ENCODE results near the gene PLK5.
"Not testable (repeated sequence)": the region's sequence is repeated elsewhere in the genome, so short reads cannot be mapped to it uniquely, and the experiment has no call there.

Gene PLK5

GRCh38 chr19:1521636-1522035, 2.2 kb upstream of the PLK5 start:
- Mint-ChIP-seq H3K4me3 (no peak overlapping the region), H3K27ac (no peak overlapping the region), H3K36me3 (no peaks in the 10 kb centered on the region), H3K27me3 (peaks cover 32% of the 10 kb centered on the region), H3K4me1 (peaks cover 5% of the 10 kb centered on the region), H3K9me3 (peaks cover 1% of the 10 kb centered on the region)
- ATAC-seq (ENCODE audit: low read depth) = no peak
- DNase-seq (ENCODE audit: low spot score in 2 of 2) = no peak

DNA sequence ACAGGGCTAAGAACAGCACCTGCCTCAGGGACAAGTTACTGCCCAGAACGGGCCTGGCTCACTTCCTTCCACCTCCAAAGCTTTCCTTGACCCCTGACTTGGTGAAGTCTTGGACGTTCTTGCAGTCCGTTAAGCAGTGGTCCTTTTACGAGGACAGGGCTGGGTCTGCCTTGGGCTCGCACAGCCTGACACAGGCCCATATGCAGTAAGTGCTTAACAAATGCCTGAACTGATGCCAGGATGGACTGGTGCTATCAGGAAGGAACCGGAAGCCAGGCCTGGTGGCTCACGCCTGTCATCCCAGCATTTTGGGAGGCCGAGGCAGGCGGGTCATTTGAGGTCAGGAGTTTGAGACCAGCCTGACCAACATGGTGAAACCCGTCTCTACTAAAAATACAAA, 1.8 kb upstream of the PLK5 start:
- no peak overlapping the region for H3K27ac Mint-ChIP-seq
- H3K9me3 Mint-ChIP-seq = no peaks in the 10 kb centered on the region
- H3K4me3 Mint-ChIP-seq = no peak overlapping the region
- DNase-seq (ENCODE audit: low spot score in 2 of 2) (no peak), ATAC-seq (ENCODE audit: low read depth) (no peak)
- peaks cover 35% of the 10 kb centered on the region for H3K27me3 Mint-ChIP-seq
- no peaks in the 10 kb centered on the region for H3K36me3 Mint-ChIP-seq
- H3K4me1 Mint-ChIP-seq = peaks cover 5% of the 10 kb centered on the region

DNA sequence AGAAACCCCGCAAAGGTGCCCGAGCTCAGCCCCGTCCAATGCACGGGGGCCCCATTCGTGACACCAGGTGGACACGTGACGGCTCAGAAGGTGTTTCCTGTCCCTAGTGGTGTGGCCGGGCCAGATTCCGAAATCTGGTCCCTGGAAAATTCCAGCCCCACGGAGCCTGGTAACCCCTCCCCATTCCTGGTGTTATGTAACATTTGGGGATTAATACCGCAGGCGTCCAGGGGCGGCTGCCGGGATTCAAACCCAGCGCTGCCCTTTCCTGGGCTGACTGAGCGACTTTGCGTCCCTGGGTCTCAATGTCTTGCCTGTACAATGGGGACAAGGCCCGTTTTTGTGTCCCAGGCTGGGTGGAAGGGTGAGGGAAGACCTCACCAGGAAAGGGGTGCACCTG, 1.0 kb upstream of the PLK5 start:
- no peak overlapping the region for H3K4me3 Mint-ChIP-seq
- peaks cover 41% of the 10 kb centered on the region for H3K27me3 Mint-ChIP-seq
- no peak for ATAC-seq (ENCODE audit: low read depth)
- H3K27ac Mint-ChIP-seq = no peak overlapping the region
- H3K4me1 Mint-ChIP-seq = peaks cover 5% of the 10 kb centered on the region
- H3K9me3 Mint-ChIP-seq = no peaks in the 10 kb centered on the region
- no peaks in the 10 kb centered on the region for H3K36me3 Mint-ChIP-seq
- no peak for DNase-seq (ENCODE audit: low spot score in 2 of 2)

DNA sequence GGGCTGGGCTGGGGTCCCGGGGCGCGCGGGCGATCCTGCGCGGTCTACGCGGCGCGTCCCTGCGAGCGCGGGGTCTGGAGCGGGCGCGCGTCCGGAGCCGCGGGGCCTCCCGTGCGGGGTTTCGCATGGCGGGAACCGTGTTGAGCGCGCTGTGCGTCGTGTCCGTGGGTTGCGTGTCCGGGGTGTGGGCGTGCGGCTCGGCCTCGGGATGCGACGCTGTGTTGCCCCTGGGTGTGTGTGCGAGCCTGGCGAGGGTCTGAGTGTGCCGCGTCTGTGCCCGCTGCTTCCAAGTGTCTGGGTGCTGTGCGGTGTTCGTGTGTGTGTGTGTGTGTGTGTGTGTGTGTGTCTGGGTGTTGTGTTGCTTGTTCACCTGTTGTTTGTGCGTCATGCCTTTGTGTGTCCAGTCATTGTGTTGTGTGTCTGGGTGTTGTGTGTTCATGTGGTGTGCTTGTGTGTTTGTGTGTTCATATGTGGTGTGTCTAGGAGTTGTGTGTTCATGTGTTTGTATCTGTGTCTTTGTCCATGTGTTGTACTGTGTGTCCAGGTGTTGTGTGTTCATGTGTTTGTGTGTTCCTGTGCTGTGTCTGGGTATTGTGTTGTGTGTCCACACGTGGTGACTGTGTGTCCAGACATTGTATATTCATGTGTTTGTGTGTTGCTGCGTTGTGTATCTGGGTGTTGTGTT, 552 bp downstream of the PLK5 start:
- DNase-seq (ENCODE audit: low spot score in 2 of 2) (no peak), ATAC-seq (ENCODE audit: low read depth) (no peak)
- H3K27me3 Mint-ChIP-seq = peaks cover 34% of the 10 kb centered on the region
- no peak overlapping the region for H3K4me3 Mint-ChIP-seq
- H3K27ac Mint-ChIP-seq = no peak overlapping the region
- no peaks in the 10 kb centered on the region for H3K9me3 Mint-ChIP-seq
- H3K4me1 Mint-ChIP-seq = peaks cover 5% of the 10 kb centered on the region
- no peaks in the 10 kb centered on the region for H3K36me3 Mint-ChIP-seq

DNA sequence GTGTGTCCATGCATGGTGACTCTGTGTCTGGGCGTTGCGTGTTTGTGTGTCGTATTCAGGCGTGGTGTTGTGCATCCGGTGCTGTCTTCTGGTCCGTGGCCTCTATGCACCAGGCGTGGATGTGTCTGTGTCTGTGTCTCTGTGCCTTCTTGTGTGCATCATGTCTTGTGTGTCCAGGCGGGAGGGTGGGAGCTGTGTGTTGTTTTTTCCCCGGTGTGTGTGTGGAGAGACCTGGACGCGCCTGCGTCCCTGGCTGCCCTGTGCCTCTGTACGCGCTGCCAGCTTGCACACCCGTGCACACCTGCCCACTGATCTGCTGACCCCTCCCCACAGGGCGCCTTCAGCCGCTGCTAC, 1.1 kb downstream of the PLK5 start:
- peaks cover 5% of the 10 kb centered on the region for H3K4me1 Mint-ChIP-seq
- ATAC-seq (ENCODE audit: low read depth) = no peak
- H3K36me3 Mint-ChIP-seq = no peaks in the 10 kb centered on the region
- H3K27ac Mint-ChIP-seq = no peak overlapping the region
- H3K4me3 Mint-ChIP-seq = no peak overlapping the region
- no peak for DNase-seq (ENCODE audit: low spot score in 2 of 2)
- no peaks in the 10 kb centered on the region for H3K9me3 Mint-ChIP-seq
- H3K27me3 Mint-ChIP-seq = peaks cover 37% of the 10 kb centered on the region

DNA sequence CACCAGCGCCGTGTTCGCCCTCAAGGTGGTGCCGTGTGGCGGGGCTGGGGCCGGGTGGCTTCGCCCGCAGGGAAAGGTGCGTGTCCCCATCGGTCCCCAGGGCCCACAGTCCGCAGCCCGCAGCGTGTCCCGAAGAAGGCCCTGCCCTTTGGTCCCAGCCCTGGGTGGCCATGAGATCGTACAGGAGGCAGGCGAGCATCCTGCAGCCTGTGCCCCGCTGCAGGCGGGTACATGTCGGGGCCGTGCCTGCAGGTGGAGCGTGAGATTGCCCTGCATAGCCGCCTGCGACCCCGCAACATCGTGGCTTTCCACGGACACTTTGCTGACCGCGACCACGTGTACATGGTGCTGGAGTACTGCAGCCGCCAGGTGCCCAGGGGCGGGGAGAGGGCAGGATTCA, 1.5 kb downstream of the PLK5 start:
- H3K4me1 Mint-ChIP-seq = peaks cover 5% of the 10 kb centered on the region
- DNase-seq (ENCODE audit: low spot score in 2 of 2) (no peak), ATAC-seq (ENCODE audit: low read depth) (no peak)
- H3K9me3 Mint-ChIP-seq = no peaks in the 10 kb centered on the region
- H3K4me3 Mint-ChIP-seq = no peak overlapping the region
- no peaks in the 10 kb centered on the region for H3K36me3 Mint-ChIP-seq
- H3K27me3 Mint-ChIP-seq = peaks cover 40% of the 10 kb centered on the region
- H3K27ac Mint-ChIP-seq = no peak overlapping the region

GRCh38 chr19:1526066-1526778, 2.3 kb downstream of the PLK5 start:
- Mint-ChIP-seq H3K4me1 (peaks cover 5% of the 10 kb centered on the region), H3K9me3 (no peaks in the 10 kb centered on the region), H3K27me3 (peaks cover 40% of the 10 kb centered on the region), H3K27ac (no peak overlapping the region), H3K36me3 (no peaks in the 10 kb centered on the region), H3K4me3 (no peak overlapping the region)
- no peak for ATAC-seq (ENCODE audit: low read depth)
- no peak for DNase-seq (ENCODE audit: low spot score in 2 of 2)

DNA sequence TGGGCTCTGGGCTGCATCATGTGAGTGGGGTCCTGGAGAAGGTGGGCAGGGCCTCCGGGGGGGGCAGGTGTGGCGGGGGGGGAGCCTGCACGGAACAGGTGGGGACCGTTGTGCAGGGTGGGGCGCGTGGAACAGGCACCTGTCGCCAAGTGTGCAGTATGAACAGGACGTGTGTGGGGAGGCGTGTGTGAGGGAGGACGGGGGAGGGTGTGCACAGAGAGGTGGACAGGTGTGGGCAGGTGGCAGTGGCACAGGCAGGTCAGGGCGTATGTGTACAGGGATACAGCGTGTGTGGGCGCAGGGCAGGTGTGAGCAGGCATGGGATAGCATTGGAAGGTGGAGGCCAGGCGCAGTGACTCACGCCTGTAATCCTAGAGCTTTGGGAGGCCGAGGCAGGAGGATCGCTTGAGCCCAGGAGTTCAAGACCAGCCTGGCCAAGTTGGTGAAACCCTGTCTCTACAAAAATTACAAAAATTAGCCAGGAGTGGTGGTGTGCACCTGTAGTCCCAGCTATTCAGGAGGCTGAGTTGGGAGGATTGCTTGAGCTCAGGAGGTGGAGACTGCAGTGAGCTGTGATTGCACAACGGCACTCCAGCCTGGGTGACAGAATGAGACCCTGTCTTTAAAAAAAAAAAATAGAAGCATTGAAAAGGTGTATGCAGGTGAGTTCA, 3.2 kb downstream of the PLK5 start:
- peaks cover 40% of the 10 kb centered on the region for H3K27me3 Mint-ChIP-seq
- ATAC-seq (ENCODE audit: low read depth) (no peak), DNase-seq (ENCODE audit: low spot score in 2 of 2) (no peak)
- no peaks in the 10 kb centered on the region for H3K9me3 Mint-ChIP-seq
- no peak overlapping the region for H3K4me3 Mint-ChIP-seq
- H3K27ac Mint-ChIP-seq = no peak overlapping the region
- no peaks in the 10 kb centered on the region for H3K36me3 Mint-ChIP-seq
- H3K4me1 Mint-ChIP-seq = peaks cover 5% of the 10 kb centered on the region

GRCh38 chr19:1527650-1528309, 3.9 kb downstream of the PLK5 start:
- ATAC-seq (ENCODE audit: low read depth) = no peak
- no peak overlapping the region for H3K27ac Mint-ChIP-seq
- peaks cover 40% of the 10 kb centered on the region for H3K27me3 Mint-ChIP-seq
- no peaks in the 10 kb centered on the region for H3K36me3 Mint-ChIP-seq
- no peak overlapping the region for H3K4me3 Mint-ChIP-seq
- H3K4me1 Mint-ChIP-seq = peaks cover 5% of the 10 kb centered on the region
- H3K9me3 Mint-ChIP-seq = no peaks in the 10 kb centered on the region
- DNase-seq (ENCODE audit: low spot score in 2 of 2) = no peak

- Mint-ChIP-seq H3K36me3 (no peaks in the 10 kb centered on the region), H3K27me3 (peaks cover 40% of the 10 kb centered on the region), H3K27ac (no peak overlapping the region), H3K9me3 (no peaks in the 10 kb centered on the region), H3K4me1 (peaks cover 5% of the 10 kb centered on the region), H3K4me3 (no peak overlapping the region)
- ATAC-seq (ENCODE audit: low read depth) = no peak
- no peak for DNase-seq (ENCODE audit: low spot score in 2 of 2)
Observed at GRCh38 chr19:1528596-1529429, 4.9 kb downstream of the PLK5 start.

DNA sequence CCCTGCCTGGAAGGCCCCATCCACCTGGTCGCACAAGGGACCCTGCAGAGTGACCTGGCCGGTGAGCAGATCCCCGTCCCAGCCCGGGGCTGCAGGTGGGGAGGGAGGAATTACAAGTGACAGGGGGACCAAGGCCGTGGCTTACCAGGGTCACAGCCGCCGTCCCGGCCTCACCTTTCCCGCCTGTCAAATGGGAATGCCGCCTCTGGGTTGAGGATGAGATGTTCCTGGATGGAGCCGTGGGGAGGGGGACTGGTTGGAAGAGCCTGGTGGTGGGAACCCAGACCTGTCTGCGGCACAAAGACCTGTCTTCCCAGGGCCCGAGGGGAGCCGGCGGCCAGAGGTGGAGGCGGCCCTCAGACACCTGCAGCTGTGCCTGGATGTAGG, 5.5 kb downstream of the PLK5 start:
- Mint-ChIP-seq H3K27ac (no peak overlapping the region), H3K36me3 (no peaks in the 10 kb centered on the region), H3K9me3 (no peaks in the 10 kb centered on the region), H3K4me3 (no peak overlapping the region), H3K4me1 (peaks cover 5% of the 10 kb centered on the region), H3K27me3 (peaks cover 38% of the 10 kb centered on the region)
- ATAC-seq (ENCODE audit: low read depth) = no peak
- DNase-seq (ENCODE audit: low spot score in 2 of 2) = no peak

DNA sequence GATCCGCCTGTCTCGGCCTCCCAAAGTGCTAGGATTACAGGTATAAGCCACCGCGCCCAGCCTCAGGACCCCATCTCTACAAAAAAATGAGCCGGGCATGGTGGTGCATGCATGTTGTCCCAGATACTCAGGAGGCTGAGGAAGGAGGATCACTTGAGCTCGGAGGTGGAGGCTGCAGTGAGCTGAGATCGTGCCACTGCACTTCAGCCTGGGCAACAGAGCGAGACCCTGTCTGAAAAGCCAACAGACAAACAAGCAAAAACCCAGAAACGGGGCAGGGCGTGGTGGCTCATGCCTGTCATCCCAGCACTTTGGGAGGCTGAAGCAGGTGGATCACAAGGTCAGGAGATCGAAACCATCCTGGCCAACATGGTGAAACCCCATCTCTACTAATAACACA, 7.0 kb downstream of the PLK5 start:
- not testable (repeated sequence) for H3K4me3 Mint-ChIP-seq; ATAC-seq (ENCODE audit: low read depth); DNase-seq (ENCODE audit: low spot score in 2 of 2); H3K9me3 Mint-ChIP-seq; H3K27ac Mint-ChIP-seq; H3K4me1 Mint-ChIP-seq; H3K36me3 Mint-ChIP-seq
- H3K27me3 Mint-ChIP-seq = peaks cover 30% of the 10 kb centered on the region

DNA sequence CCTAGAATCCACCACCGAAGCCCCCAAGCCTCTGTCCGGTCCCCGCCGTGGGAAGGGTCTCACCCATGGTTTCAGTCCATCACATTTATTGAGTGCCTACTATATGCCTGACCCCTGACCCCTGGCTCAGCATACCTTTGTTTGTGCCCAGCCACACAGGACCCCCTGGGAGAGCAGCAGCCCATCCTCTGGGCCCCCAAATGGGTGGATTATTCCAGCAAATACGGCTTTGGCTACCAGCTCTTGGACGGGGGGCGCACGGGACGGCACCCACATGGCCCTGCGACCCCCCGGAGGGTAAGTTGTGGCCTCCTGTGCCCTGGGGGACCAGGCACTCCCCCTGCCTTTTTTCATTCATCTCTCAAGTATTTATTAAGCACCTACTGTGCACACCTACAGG, 7.7 kb downstream of the PLK5 start:
- no peaks in the 10 kb centered on the region for H3K9me3 Mint-ChIP-seq
- no peak for DNase-seq (ENCODE audit: low spot score in 2 of 2)
- no peak overlapping the region for H3K4me3 Mint-ChIP-seq
- H3K27ac Mint-ChIP-seq = no peak overlapping the region
- H3K36me3 Mint-ChIP-seq = no peaks in the 10 kb centered on the region
- no peak for ATAC-seq (ENCODE audit: low read depth)
- peaks cover 23% of the 10 kb centered on the region for H3K27me3 Mint-ChIP-seq
- H3K4me1 Mint-ChIP-seq = no peaks in the 10 kb centered on the region

GRCh38 chr19:1532003-1532402, 8.1 kb downstream of the PLK5 start:
- Mint-ChIP-seq H3K4me1 (no peaks in the 10 kb centered on the region), H3K27ac (no peak overlapping the region), H3K27me3 (peaks cover 20% of the 10 kb centered on the region), H3K4me3 (no peak overlapping the region), H3K36me3 (no peaks in the 10 kb centered on the region), H3K9me3 (no peaks in the 10 kb centered on the region)
- ATAC-seq (ENCODE audit: low read depth) (no peak), DNase-seq (ENCODE audit: low spot score in 2 of 2) (no peak)

Measured in memory B cell (primary cell).